ENCODE data around the gene RALBP1. TPM values are rescaled to one million over a fixed set of nuclear protein-coding genes. Genes with fewer than 3 reads are reported as not detected.

The RALBP1 gene
- total RNA-seq, 1 experiment from 2014 or later = 66.2 TPM

GRCh38 chr18:9574473-9575115 is 99.3 kb downstream of the RALBP1 start:
- CTCF ChIA-PET = interaction anchor here (0.8 to 1.5 kb wide), 5 partner anchors 8 to 148 kb away, joined by 3 to 10 read pairs (median 4); no protein-coding TSS in a partner anchor
- POLR2A ChIA-PET = no interaction called here
- Histone ChIP-seq H3K4me3 (replicated peaks in 1 of 2; ENCODE audit: low read depth in 1 of 2, low read length in 2 of 2) (no peak overlapping the region), H3K9me3 (ENCODE audit: control insufficient read depth in 1 of 2, insufficient read depth in 1 of 2, low read depth in 1 of 2, low read length in 2 of 2) (no peaks in the 10 kb centered on the region), H3K27me3 (ENCODE audit: insufficient read depth, low read length) (no peaks in the 10 kb centered on the region), H3K9ac (ENCODE audit: low read length) (no peak overlapping the region), H4K20me1 (ENCODE audit: insufficient read depth) (peaks cover 5% of the 10 kb centered on the region; the same call in 1 of the 2 replicates), H3K9me2 (ENCODE audit: insufficient read depth) (no peaks in the 10 kb centered on the region), H3K36me3 (ENCODE audit: control insufficient read depth in 1 of 2, insufficient read depth in 2 of 2, low read length in 2 of 2) (peaks cover 6 to 37% of the 10 kb centered on the region in 2 experiments; a peak in 3 of 4 replicates), H3K4me2 (ENCODE audit: low read length) (no peak overlapping the region), H3K27ac (ENCODE audit: low read depth, low read length) (no peak overlapping the region), H3K79me2 (ENCODE audit: insufficient read depth, low read length) (peaks cover 3% of the 10 kb centered on the region; the same call in 1 of the 2 replicates), H3K4me1 (ENCODE audit: control insufficient read depth in 1 of 2, insufficient read depth in 2 of 2, low read length in 2 of 2) (peaks cover 4 to 17% of the 10 kb centered on the region in 2 experiments; a peak in 3 of 4 replicates), H2AFZ (ENCODE audit: low read depth, low read length, poor library complexity, severe bottlenecking) (no peak overlapping the region)
- RAD21 ChIA-PET (ENCODE audit: low non-redundant PET in 1 of 2, low total read pairs in 2 of 2, uncharacterized antibody in 2 of 2, unreplicated experiment in 2 of 2) = no interaction called here
- no peak for ATAC-seq
- TF ChIP-seq CBX3 (IDR thresholded peaks at IDR 0.05; ENCODE audit: low read depth) (no peak), ZFX (IDR thresholded peaks at IDR 0.05) (no peak), ZBTB33 (IDR thresholded peaks at IDR 0.05; ENCODE audit: extremely low read depth, insufficient replicate concordance, low read length) (no peak), ELF1 (IDR thresholded peaks at IDR 0.05; ENCODE audit: borderline replicate concordance, low read depth) (no peak), JUND (IDR thresholded peaks at IDR 0.05) (no peak), ZNF274 (IDR thresholded peaks at IDR 0.05; ENCODE audit: low read depth, low read length) (no peak), YY1 (IDR thresholded peaks at IDR 0.05; ENCODE audit: extremely low read depth, insufficient replicate concordance, low read depth, low read length) (no peak)
- intact Hi-C loops (cut with micrococcal nuclease) = loop anchor here (1.0 to 5.0 kb wide), 4 partner anchors 99 to 198 kb away; no protein-coding TSS in a partner anchor
- no TSS peak for BruUV-seq (replicated peaks)
- no peak for DNase-seq (ENCODE audit: low read depth, low spot score)
